Heart left ventricle (tissue), 16 donors: ENCODE results near the gene FGD3. TPM values are rescaled to one million over a fixed set of nuclear protein-coding genes. Genes with fewer than 3 reads are reported as not detected.

Experiments
- ATAC-seq, 4 donors: fragments of 200-7000 bp; cut with Tn5 transposase; one replicate each; pipeline ENCODE4 v1.9.1; 2020 to 2022; ENCODE audit warnings: moderate library complexity in 4 of 4, mild to moderate bottlenecking in 3 of 4, moderate number of reproducible peaks in 1 of 4
- DNase-seq, 5 donors: peaks; one replicate each; pipeline ENCODE4 v3.0.0-alpha.2; 2020
- H3K27ac ChIP-seq, 12 donors: fragments of 200-600 bp; sonication (generic) in 4 of 12; one replicate each; pipeline versions ENCODE4 v1.5.0 to v1.8.0; 2016 to 2022; ENCODE audit warnings: mild to moderate bottlenecking in 2 of 12
- H3K27me3 ChIP-seq, 9 donors: fragments of 200-600 bp; sonication (generic) in 2 of 9; one replicate each; pipeline versions ENCODE4 v1.5.1 to v1.8.0; 2016 to 2022; ENCODE audit warnings: mild to moderate bottlenecking in 3 of 9
- H3K36me3 ChIP-seq, 9 donors: fragments of 200-600 bp; sonication (generic) in 2 of 9; one replicate each; pipeline versions ENCODE4 v1.5.0 to v1.8.0; 2018 to 2022; ENCODE audit warnings: mild to moderate bottlenecking in 2 of 9
- H3K4me1 ChIP-seq, 12 donors: fragments of 200-600 bp; sonication (generic) in 4 of 12; one replicate each; pipeline versions ENCODE4 v1.5.0 to v1.8.0; 2016 to 2022; ENCODE audit warnings: mild to moderate bottlenecking in 3 of 12
- H3K4me3 ChIP-seq, 12 donors: fragments of 200-600 bp; sonication (generic) in 4 of 12; one replicate each; pipeline versions ENCODE4 v1.5.0 to v1.8.0; 2017 to 2022; ENCODE audit warnings: mild to moderate bottlenecking in 9 of 12, moderate library complexity in 4 of 12
- H3K9me3 ChIP-seq, 12 donors: fragments of 200-600 bp; sonication (generic) in 4 of 12; one replicate each; pipeline versions ENCODE4 v1.5.0 to v1.8.0; 2016 to 2022; ENCODE audit warnings: mild to moderate bottlenecking in 1 of 12
- POLR2A ChIP-seq, 2 donors: fragments of 450-650 bp; IDR thresholded peaks; one replicate each; pipeline ENCODE4 v1.6.1; 2017; ENCODE audit warnings: antibody characterized with exemption in 2 of 2, mild to moderate bottlenecking in 2 of 2, moderate library complexity in 2 of 2
- WGBS, 4 donors: extraction: QIAGEN DNeasy Blood & Tissue Kit in 2 of 4; methylation state at CpG; one replicate each; pipeline versions ENCODE4 v1.1.5 to v1.1.7; 2013 to 2018; 5-methylcytosine and 5-hydroxymethylcytosine counted together
- intact Hi-C, 10 donors: fragments of 100-400 bp; cut with DNase I; formaldehyde crosslinking; loops; one replicate each; pipeline versions ENCODE4 v1.11.1 to v1.14.2; 2022
- polyA plus RNA-seq, 2 donors: library from polyadenylated mRNA; stranded (reverse); fragments of 200-250 nt; gene quantifications; one replicate each; pipeline ENCODE4 v1.2.3, GENCODE V29; 2013
- total RNA-seq, 9 donors: library from RNA; depleted of rRNA in 2 of 9; stranded (reverse); fragments of >200 nt in 2 of 9; fragmentation: NEBNext Ultra II Directional in 3 of 9; extraction: Animal tissue kit (Norgen Biotek cat#: 25700) in 3 of 9; gene quantifications; one replicate each; pipeline versions ENCODE4 v1.1.0 to v1.2.4, GENCODE V29; 2016 to 2023
- TF ChIP-seq, protein P1 (sequence below), 12 donors: fragments of 200-600 bp; sonication (generic) in 4 of 12; IDR thresholded peaks; one replicate each; pipeline versions ENCODE4 v1.5.0 to v1.8.0; 2018 to 2022; ENCODE audit warnings: antibody characterized with exemption in 12 of 12, mild to moderate bottlenecking in 5 of 12
- donor health status: ischemic (EF 13 %, LVEDD 7.1; RV severe dilation, severe dysfunction).
- donor health status: healthy with polysubstance abuse.
- donor health status: DM: no; HTN: yes; CAD: no.
- donor health status: DM: no; HTN: no; CAD: no.
- donor health status: ischemic (EF 25% LVEDD 6.9; RV normal size, moderate dysfunction).
- donor health status: ischemic (EF 25% LVEDD 5.7; RV mildly dilated, moderate dysfunction).
- donor health status: healthy.
- donor health status: DM: yes; HTN: yes; CAD: no.
- donor health status: ischemic (EF 35%, LVEDD 5.7; RV mildly dilated, moderate dysfunction).
- donor health status: nonischemic (EF 11% LVEDD 7.7; RV severe dilation, severe dysfunction).
- donor health status: DM: yes; HTN: yes; CAD: no.
- donor health status: PGD.
- donor health status: ischemic (EF 29% LVEDD 5.4; RV normal size, mild dysfunction).
- donor health status: nonischemic (EF 23%, LVEDD 6.1; RV moderate dilation, normal function).

The FGD3 gene
- total and polyA plus RNA-seq, 11 donors: 1.2 to 11.2 (median 1.8) TPM

DNA sequence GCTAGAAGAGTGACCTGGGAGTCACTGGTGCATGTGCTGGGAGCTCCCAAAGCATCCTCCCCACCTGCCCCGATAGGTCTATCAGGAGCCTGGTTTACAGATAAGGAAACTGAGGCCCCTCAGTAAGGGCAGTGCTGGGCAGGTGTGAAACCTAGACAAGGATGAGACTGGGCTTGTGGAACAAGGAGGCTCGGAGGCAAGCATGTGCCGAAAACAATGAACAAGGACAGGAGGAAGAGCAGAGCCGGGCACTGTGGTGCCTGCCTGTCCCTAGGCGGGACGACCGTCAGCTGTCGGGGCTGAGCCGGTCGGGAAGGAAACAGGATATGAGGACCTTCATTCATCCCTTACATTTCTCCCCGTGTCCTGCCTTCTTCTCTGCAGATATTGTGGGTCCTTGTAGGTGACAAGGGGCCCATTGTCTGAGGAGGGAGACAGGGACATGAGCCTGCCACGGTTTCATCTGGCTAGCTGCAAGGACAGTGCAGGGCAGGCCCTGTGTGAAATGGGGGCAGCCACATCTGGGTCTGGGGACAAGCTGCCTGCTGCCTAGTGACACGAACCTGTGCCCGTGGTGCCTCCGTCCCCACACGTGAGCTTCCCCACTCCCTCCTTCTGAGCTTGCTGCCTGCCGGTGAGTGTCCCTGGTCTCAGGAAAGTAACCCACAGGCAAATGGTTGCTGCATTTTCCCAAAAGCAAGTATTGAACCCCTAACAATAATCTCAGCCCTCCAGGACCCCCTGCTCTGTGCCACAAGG lies 18.6 kb downstream of the FGD3 start:
- DNase-seq (no peak), ATAC-seq (no peak)
- TF ChIP-seq, protein P1, sequence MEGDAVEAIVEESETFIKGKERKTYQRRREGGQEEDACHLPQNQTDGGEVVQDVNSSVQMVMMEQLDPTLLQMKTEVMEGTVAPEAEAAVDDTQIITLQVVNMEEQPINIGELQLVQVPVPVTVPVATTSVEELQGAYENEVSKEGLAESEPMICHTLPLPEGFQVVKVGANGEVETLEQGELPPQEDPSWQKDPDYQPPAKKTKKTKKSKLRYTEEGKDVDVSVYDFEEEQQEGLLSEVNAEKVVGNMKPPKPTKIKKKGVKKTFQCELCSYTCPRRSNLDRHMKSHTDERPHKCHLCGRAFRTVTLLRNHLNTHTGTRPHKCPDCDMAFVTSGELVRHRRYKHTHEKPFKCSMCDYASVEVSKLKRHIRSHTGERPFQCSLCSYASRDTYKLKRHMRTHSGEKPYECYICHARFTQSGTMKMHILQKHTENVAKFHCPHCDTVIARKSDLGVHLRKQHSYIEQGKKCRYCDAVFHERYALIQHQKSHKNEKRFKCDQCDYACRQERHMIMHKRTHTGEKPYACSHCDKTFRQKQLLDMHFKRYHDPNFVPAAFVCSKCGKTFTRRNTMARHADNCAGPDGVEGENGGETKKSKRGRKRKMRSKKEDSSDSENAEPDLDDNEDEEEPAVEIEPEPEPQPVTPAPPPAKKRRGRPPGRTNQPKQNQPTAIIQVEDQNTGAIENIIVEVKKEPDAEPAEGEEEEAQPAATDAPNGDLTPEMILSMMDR (IDR thresholded peaks at IDR 0.05): no peak
- Histone ChIP-seq H3K36me3 (no peaks in the 10 kb centered on the region), H3K27me3 (peaks cover 0 to 6% (median 0%) of the 10 kb centered on the region in 9 donors), H3K9me3 (peaks cover 0 to 12% (median 3%) of the 10 kb centered on the region in 12 donors), H3K4me3 (peak overlapping the region in 9 of 12 donors; percentile 7 to 77 (median 38)), H3K27ac (peak overlapping the region in 1 of 12 donors; percentile 97), H3K4me1 (peaks cover 0 to 70% (median 0%) of the 10 kb centered on the region in 12 donors)
- intact Hi-C loops: loop anchor here in 1 of 10 donors (10.0 kb wide), 1 partner anchor 119 kb away; no protein-coding TSS in a partner anchor
- 64 to 74% (median 68%) methylated on average over 12 to 17 of the region's 17 CpGs for WGBS, 4 donors

DNA sequence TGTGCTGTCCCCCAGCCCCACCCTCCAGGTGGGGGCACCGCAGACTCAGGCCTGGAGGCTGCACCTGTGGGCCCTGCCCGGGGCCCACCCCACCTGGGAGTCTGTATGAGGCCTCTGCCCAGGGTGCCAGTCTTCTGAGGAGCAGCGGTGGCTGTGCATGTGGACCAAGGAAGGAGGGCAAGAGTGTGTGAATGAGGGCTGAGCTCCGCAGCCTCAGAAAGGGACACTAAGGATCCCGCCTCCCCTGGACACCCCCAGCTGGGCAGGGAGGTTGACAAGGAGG lies 19.1 kb downstream of the FGD3 start:
- WGBS, 4 donors: 90 to 100% (median 94%) methylated on average over 5 of the region's 5 CpGs
- Histone ChIP-seq H3K27me3 (peaks cover 0 to 6% (median 0%) of the 10 kb centered on the region in 9 donors), H3K4me1 (peaks cover 0 to 74% (median 0%) of the 10 kb centered on the region in 12 donors), H3K9me3 (peaks cover 0 to 10% (median 2%) of the 10 kb centered on the region in 12 donors), H3K36me3 (no peaks in the 10 kb centered on the region), H3K4me3 (peak overlapping the region in 2 of 12 donors; percentile 51 to 77), H3K27ac (peak overlapping the region in 1 of 12 donors; percentile 97)
- intact Hi-C loops: loop anchor here in 1 of 10 donors (10.0 kb wide), 1 partner anchor 118 kb away; no protein-coding TSS in a partner anchor
- TF ChIP-seq POLR2A (IDR thresholded peaks at IDR 0.05): no peak
- TF ChIP-seq, protein P1 (IDR thresholded peaks at IDR 0.05): no peak
- DNase-seq (no peak), ATAC-seq (no peak)

DNA sequence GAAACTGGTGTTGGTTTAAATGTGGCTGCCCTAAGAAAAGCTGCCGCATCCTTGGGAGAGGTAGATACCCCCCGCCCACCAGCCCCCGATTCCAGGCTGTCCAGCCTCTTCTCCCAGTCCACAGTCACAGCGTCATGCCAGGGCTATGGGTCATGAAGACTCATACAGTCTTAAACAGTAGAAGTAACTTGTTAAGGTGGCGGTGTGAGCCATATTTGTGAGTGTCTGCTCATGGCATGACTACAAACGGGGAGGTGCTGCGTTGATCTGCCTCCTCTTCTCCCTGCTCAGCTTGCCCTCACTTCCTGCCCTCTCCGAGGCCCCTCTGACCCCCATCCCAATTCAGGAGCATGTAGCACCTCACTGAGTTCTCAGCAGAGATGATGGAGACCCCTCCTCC lies 20.8 kb downstream of the FGD3 start:
- intact Hi-C loops: loop anchor here in 1 of 10 donors (10.0 kb wide), 1 partner anchor 117 kb away; no protein-coding TSS in a partner anchor
- no peaks in the 10 kb centered on the region for H3K9me3 ChIP-seq

More for the DNA sequence above, 20.8 kb downstream of the FGD3 start:
- Histone ChIP-seq H3K4me3 (no peak overlapping the region), H3K4me1 (peaks cover 0 to 73% (median 0%) of the 10 kb centered on the region in 12 donors), H3K27me3 (peaks cover 0 to 4% (median 0%) of the 10 kb centered on the region in 9 donors), H3K36me3 (no peaks in the 10 kb centered on the region), H3K27ac (no peak overlapping the region)
- DNase-seq: no peak
- 79 to 92% (median 88%) methylated on average over 7 to 8 of the region's 8 CpGs for WGBS, 4 donors
- TF ChIP-seq, protein P1 (IDR thresholded peaks at IDR 0.05): no peak
- no peak for TF ChIP-seq POLR2A (IDR thresholded peaks at IDR 0.05)
- no peak for ATAC-seq
